Left colon (tissue), 2 donors: ENCODE results near the gene NTSR1. TPM values are rescaled to one million over a fixed set of nuclear protein-coding genes. Genes with fewer than 3 reads are reported as not detected.

ENCODE experiments used
- ATAC-seq: fragments of 200-7000 bp; cut with Tn5 transposase; one replicate; pipeline ENCODE4 v1.9.1; 2020; ENCODE audit warnings: mild to moderate bottlenecking, moderate library complexity
- DNase-seq, 2 donors: peaks; one replicate each; pipeline ENCODE4 v3.0.0-alpha.2; 2020
- intact Hi-C, 2 donors: fragments of 100-400 bp; cut with DNase I in 1 of 2; cut with micrococcal nuclease in 1 of 2; formaldehyde crosslinking; loops; one replicate each; pipeline versions ENCODE4 v1.11.2 to v1.14.0; 2022; cut with DNase I, micrococcal nuclease
- total RNA-seq, 2 donors: library from RNA; stranded (reverse); fragmentation: NEBNext Ultra II Directional; extraction: Animal tissue kit (Norgen Biotek cat#: 25700); gene quantifications; one replicate each; pipeline ENCODE4 v1.2.1, GENCODE V29; 2021
- donor health status: DM: no; HTN: no; CAD: no.
- donor health status: DM: yes; HTN: yes; CAD: no.

Gene NTSR1
- total RNA-seq, 2 donors from 2014 or later, result 2.3 TPM; not detected in 1

- no peak for ATAC-seq
- DNase-seq, result peak in 1 of 2 donors; percentile 21
- intact Hi-C loops, result no loop called here
These were observed 24.3 kb downstream of the NTSR1 start for GRCh38 chr20:62732842-62733525.

GRCh38 chr20:62733526-62733842 is 24.8 kb downstream of the NTSR1 start:
- intact Hi-C loops, result no loop called here
- ATAC-seq, result no peak
- DNase-seq, result no peak

- DNase-seq, result peak in 1 of 2 donors; percentile 14
- intact Hi-C loops, result no loop called here
- ATAC-seq, result no peak
These were observed 25.3 kb downstream of the NTSR1 start for GRCh38 chr20:62733891-62734290.

GRCh38 chr20:62734326-62734725 is 25.7 kb downstream of the NTSR1 start:
- intact Hi-C loops, result no loop called here
- no peak for ATAC-seq
- DNase-seq, result no peak

GRCh38 chr20:62734881-62735280 is 26.2 kb downstream of the NTSR1 start:
- no peak for ATAC-seq
- DNase-seq, result peak in 1 of 2 donors; percentile 24
- intact Hi-C loops, result no loop called here

- intact Hi-C loops, result no loop called here
- DNase-seq, result peak in 1 of 2 donors; percentile 22
- no peak for ATAC-seq
These were observed 26.7 kb downstream of the NTSR1 start for GRCh38 chr20:62735331-62735821.

GRCh38 chr20:62736026-62736406 is 27.4 kb downstream of the NTSR1 start:
- intact Hi-C loops, result no loop called here
- no peak for ATAC-seq
- peak in 1 of 2 donors; percentile 19 for DNase-seq

- intact Hi-C loops, result no loop called here
- ATAC-seq (no peak), DNase-seq (peak in 1 of 2 donors; percentile 9)
These were observed 27.9 kb downstream of the NTSR1 start for GRCh38 chr20:62736407-62737071.

- intact Hi-C loops, result no loop called here
- ATAC-seq, result peak; percentile 39
- DNase-seq, result peak in 1 of 2 donors; percentile 23
These were observed 28.7 kb downstream of the NTSR1 start for GRCh38 chr20:62737271-62737811.

GRCh38 chr20:62738025-62738881 is 29.6 kb downstream of the NTSR1 start:
- intact Hi-C loops, result no loop called here
- ATAC-seq, result no peak
- DNase-seq, result no peak

- no peak for ATAC-seq
- intact Hi-C loops, result no loop called here
- DNase-seq, result no peak
These were observed 30.4 kb downstream of the NTSR1 start for GRCh38 chr20:62739067-62739466.

GRCh38 chr20:62739581-62740285 is 31.1 kb downstream of the NTSR1 start:
- intact Hi-C loops, result no loop called here
- DNase-seq (peak; percentile 50 to 66), ATAC-seq (peak; percentile 85)

- ATAC-seq, result peak; percentile 25
- intact Hi-C loops, result no loop called here
- peak in 1 of 2 donors; percentile 42 for DNase-seq
These were observed 31.9 kb downstream of the NTSR1 start for GRCh38 chr20:62740286-62741141.

GRCh38 chr20:62741191-62741691 is 32.6 kb downstream of the NTSR1 start:
- ATAC-seq, result no peak
- no peak for DNase-seq
- intact Hi-C loops, result no loop called here

- no peak for DNase-seq
- no peak for ATAC-seq
- intact Hi-C loops, result no loop called here
These were observed 33.3 kb downstream of the NTSR1 start for GRCh38 chr20:62741701-62742491.

GRCh38 chr20:62742550-62742949 is 33.9 kb downstream of the NTSR1 start:
- no peak for ATAC-seq

More at GRCh38 chr20:62742550-62742949, 33.9 kb downstream of the NTSR1 start:
- no peak for DNase-seq
- intact Hi-C loops, result no loop called here
